ENCODE measurements around the gene STX1A. TPM values are rescaled to one million over a fixed set of nuclear protein-coding genes. Genes with fewer than 3 reads are reported as not detected.

The STX1A gene
- 1 to 10 TPM in 2 of 6 donors, under 1 TPM in 4; 0.35 to 2.3 (median 0.84) TPM for polyA plus RNA-seq (ENCODE audit: low read depth in 6 of 6)

GRCh38 chr7:73718905-73719805 is at the start of gene STX1A:
Gene STX1A (minus strand): TSS chr7:73719669. CDS start chr7:73719631, 38 bp downstream.
- DNase-seq, result peak; percentile 59
- ATAC-seq (ENCODE audit: low read depth in 2 of 2), result peak; percentile 84 to 88
- Mint-ChIP-seq H3K27me3 (peaks cover 17 to 43% (median 30%) of the 10 kb centered on the region in 3 donors), H3K27ac (peak within 1 kb of the TSS in 3 of 6 donors; percentile 23 to 89 (median 54)), H3K4me3 (peak within 1 kb of the TSS; percentile 82 to 93 (median 88)), H3K9me3 (no peaks in the 10 kb centered on the region), H3K36me3 (no peaks in the 10 kb centered on the region), H3K4me1 (peaks cover 12 to 24% (median 21%) of the 10 kb centered on the region in 3 donors)

GRCh38 chr7:73768641-73769480 is 49.4 kb upstream of the STX1A start:
- H3K9me3 Mint-ChIP-seq, result peaks cover 0 to 3% (median 0%) of the 10 kb centered on the region in 7 donors
- no peak overlapping the region for H3K27ac Mint-ChIP-seq
- peaks cover 28 to 63% (median 50%) of the 10 kb centered on the region in 3 donors for H3K27me3 Mint-ChIP-seq
- no peak for ATAC-seq (ENCODE audit: low read depth in 2 of 2)
- no peak for DNase-seq
- H3K4me3 Mint-ChIP-seq, result peak overlapping the region in 3 of 8 donors; percentile 26 to 79 (median 33)
- H3K4me1 Mint-ChIP-seq, result peaks cover 4 to 29% (median 8%) of the 10 kb centered on the region in 3 donors
- no peaks in the 10 kb centered on the region for H3K36me3 Mint-ChIP-seq

GRCh38 chr7:73766556-73767229 is 47.2 kb upstream of the STX1A start:
- peaks cover 19 to 67% (median 58%) of the 10 kb centered on the region in 3 donors for H3K27me3 Mint-ChIP-seq
- DNase-seq (no peak), ATAC-seq (ENCODE audit: low read depth in 2 of 2) (no peak)
- no peak overlapping the region for H3K4me3 Mint-ChIP-seq
- peaks cover 0 to 3% (median 0%) of the 10 kb centered on the region in 7 donors for H3K9me3 Mint-ChIP-seq
- H3K36me3 Mint-ChIP-seq, result no peaks in the 10 kb centered on the region
- no peak overlapping the region for H3K27ac Mint-ChIP-seq
- H3K4me1 Mint-ChIP-seq, result peaks cover 4 to 23% (median 13%) of the 10 kb centered on the region in 3 donors

- Mint-ChIP-seq H3K4me3 (no peak overlapping the region), H3K27ac (no peak overlapping the region), H3K36me3 (no peaks in the 10 kb centered on the region), H3K9me3 (peaks cover 0 to 2% (median 0%) of the 10 kb centered on the region in 7 donors), H3K4me1 (peaks cover 0 to 5% (median 0%) of the 10 kb centered on the region in 3 donors), H3K27me3 (peaks cover 8 to 38% (median 22%) of the 10 kb centered on the region in 3 donors)
- no peak for DNase-seq
- no peak for ATAC-seq (ENCODE audit: low read depth in 2 of 2)
These were observed 43.2 kb upstream of the STX1A start for GRCh38 chr7:73762659-73762999.

GRCh38 chr7:73761854-73762658 is 42.6 kb upstream of the STX1A start:
- no peak for ATAC-seq (ENCODE audit: low read depth in 2 of 2)
- no peak for DNase-seq
- peaks cover 0 to 3% (median 0%) of the 10 kb centered on the region in 7 donors for H3K9me3 Mint-ChIP-seq
- H3K4me3 Mint-ChIP-seq, result no peak overlapping the region
- H3K27ac Mint-ChIP-seq, result no peak overlapping the region
- peaks cover 5 to 39% (median 17%) of the 10 kb centered on the region in 3 donors for H3K27me3 Mint-ChIP-seq
- H3K36me3 Mint-ChIP-seq, result no peaks in the 10 kb centered on the region
- peaks cover 0 to 5% (median 0%) of the 10 kb centered on the region in 3 donors for H3K4me1 Mint-ChIP-seq

GRCh38 chr7:73758581-73759138 is 39.2 kb upstream of the STX1A start:
- ATAC-seq (ENCODE audit: low read depth in 2 of 2), result no peak
- Mint-ChIP-seq H3K36me3 (no peaks in the 10 kb centered on the region), H3K27ac (no peak overlapping the region), H3K4me1 (peaks cover 0 to 5% (median 0%) of the 10 kb centered on the region in 3 donors), H3K4me3 (no peak overlapping the region), H3K27me3 (peaks cover 3 to 30% (median 10%) of the 10 kb centered on the region in 3 donors), H3K9me3 (peaks cover 0 to 3% (median 0%) of the 10 kb centered on the region in 7 donors)
- no peak for DNase-seq

GRCh38 chr7:73749931-73750776 is 30.7 kb upstream of the STX1A start:
- H3K27ac Mint-ChIP-seq, result peak overlapping the region in 1 of 6 donors; percentile 21
- DNase-seq (no peak), ATAC-seq (ENCODE audit: low read depth in 2 of 2) (no peak)
- peaks cover 0 to 5% (median 0%) of the 10 kb centered on the region in 3 donors for H3K4me1 Mint-ChIP-seq
- H3K4me3 Mint-ChIP-seq, result no peak overlapping the region
- peaks cover 6 to 12% (median 7%) of the 10 kb centered on the region in 3 donors for H3K27me3 Mint-ChIP-seq
- H3K36me3 Mint-ChIP-seq, result no peaks in the 10 kb centered on the region
- H3K9me3 Mint-ChIP-seq, result peaks cover 0 to 1% (median 0%) of the 10 kb centered on the region in 7 donors

- Mint-ChIP-seq H3K36me3 (no peaks in the 10 kb centered on the region), H3K4me3 (no peak overlapping the region), H3K27ac (no peak overlapping the region), H3K27me3 (peaks cover 6 to 30% (median 9%) of the 10 kb centered on the region in 3 donors), H3K4me1 (peaks cover 4 to 8% (median 7%) of the 10 kb centered on the region in 3 donors), H3K9me3 (no peaks in the 10 kb centered on the region)
- DNase-seq (no peak), ATAC-seq (ENCODE audit: low read depth in 2 of 2) (no peak)
These were observed 26.9 kb upstream of the STX1A start for GRCh38 chr7:73746378-73746777.

- peak overlapping the region in 4 of 6 donors; percentile 80 to 93 (median 88) for H3K27ac Mint-ChIP-seq
- ATAC-seq (ENCODE audit: low read depth in 2 of 2) (no peak), DNase-seq (no peak)
- no peak overlapping the region for H3K4me3 Mint-ChIP-seq
- H3K9me3 Mint-ChIP-seq, result no peaks in the 10 kb centered on the region
- H3K36me3 Mint-ChIP-seq, result no peaks in the 10 kb centered on the region
- H3K27me3 Mint-ChIP-seq, result peaks cover 0 to 23% (median 9%) of the 10 kb centered on the region in 3 donors
- H3K4me1 Mint-ChIP-seq, result peaks cover 7 to 20% (median 10%) of the 10 kb centered on the region in 3 donors
These were observed 23.5 kb upstream of the STX1A start for GRCh38 chr7:73742753-73743641.

GRCh38 chr7:73742338-73742752 is 22.9 kb upstream of the STX1A start:
- H3K27ac Mint-ChIP-seq, result peak overlapping the region in 3 of 6 donors; percentile 36 to 80 (median 39)
- DNase-seq, result no peak
- no peak for ATAC-seq (ENCODE audit: low read depth in 2 of 2)
- H3K4me1 Mint-ChIP-seq, result peaks cover 11 to 26% (median 15%) of the 10 kb centered on the region in 3 donors
- peaks cover 0 to 23% (median 9%) of the 10 kb centered on the region in 3 donors for H3K27me3 Mint-ChIP-seq
- H3K9me3 Mint-ChIP-seq, result no peaks in the 10 kb centered on the region
- no peaks in the 10 kb centered on the region for H3K36me3 Mint-ChIP-seq
- no peak overlapping the region for H3K4me3 Mint-ChIP-seq

Data from naive B cell (primary cell).